Eye (tissue), 1 donor: Measurements from ENCODE around the gene FGF6.
"Not testable (repeated sequence)": the region's sequence is repeated elsewhere in the genome, so short reads cannot be mapped to it uniquely, and the experiment has no call there.

Experiments
- DNase-seq: peaks from one replicate; pipeline ENCODE4 v3.0.0-alpha.2; 2015

FGF6 gene

DNA sequence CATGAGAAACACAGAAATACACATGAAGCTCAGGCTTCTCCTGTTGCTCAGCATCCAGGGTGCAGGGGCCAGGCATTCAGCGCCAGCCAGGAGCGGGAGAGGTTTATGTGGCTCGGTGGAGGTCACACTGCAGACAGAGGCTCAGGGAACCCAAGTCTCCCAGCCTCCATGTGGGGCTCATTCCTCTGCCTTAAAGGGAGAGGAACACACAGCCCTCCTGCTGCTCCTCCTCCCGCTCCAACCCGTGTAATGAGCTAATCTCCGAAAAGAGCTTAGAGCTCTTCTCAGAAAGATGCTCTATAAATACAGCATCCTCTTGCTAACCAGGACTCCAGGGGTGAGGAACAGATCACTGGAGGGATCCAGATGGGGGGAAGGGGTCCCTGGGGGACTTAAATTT lies 28.2 kb downstream of the FGF6 start:
- DNase-seq: no peak

DNA sequence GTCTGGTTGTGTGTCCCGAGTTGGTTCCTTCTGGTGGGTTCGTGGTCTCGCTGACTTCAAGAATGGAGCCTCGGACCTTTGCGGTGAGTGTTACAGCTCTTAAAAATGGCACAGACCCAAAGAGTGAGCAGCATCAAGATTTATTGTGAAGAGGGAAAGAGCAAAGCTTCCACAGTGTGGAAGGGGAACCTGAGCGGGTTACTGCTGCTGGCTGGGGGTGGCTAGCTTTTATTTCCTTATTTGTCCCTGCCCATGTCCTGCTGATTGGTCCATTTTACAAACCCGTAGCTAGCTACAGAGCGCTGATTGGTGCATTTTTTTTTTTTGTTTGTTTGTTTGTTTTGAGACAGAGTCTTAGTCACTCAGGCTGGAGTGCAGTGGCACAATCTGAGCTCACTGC lies 29.3 kb downstream of the FGF6 start:
- DNase-seq: no peak

GRCh38 chr12:4412465-4412864 lies 33.1 kb downstream of the FGF6 start:
- DNase-seq: no peak

DNA sequence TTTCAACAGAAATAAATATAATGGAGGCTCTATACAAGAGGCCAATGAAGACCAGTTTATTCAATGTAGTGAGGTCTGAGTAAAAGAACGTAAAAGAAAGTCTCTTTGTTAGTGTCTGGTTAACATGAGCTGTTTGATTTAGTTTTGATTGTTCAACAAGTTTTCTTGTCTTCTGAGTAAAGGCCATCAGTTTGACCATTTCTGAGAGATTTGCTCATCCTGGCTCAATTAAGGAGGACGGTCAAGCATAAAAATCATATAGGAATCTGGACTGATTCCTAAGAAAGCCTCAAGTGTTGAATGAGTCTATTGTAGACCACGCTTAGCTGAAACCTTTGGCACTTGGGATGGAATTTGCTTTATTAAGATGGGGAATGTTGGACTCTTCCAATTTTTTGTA lies 33.6 kb downstream of the FGF6 start:
- peak; percentile 4 for DNase-seq

GRCh38 chr12:4407136-4407535 lies 38.5 kb downstream of the FGF6 start:
- DNase-seq: no peak

- not testable (repeated sequence) for DNase-seq
Measured at GRCh38 chr12:4404877-4405637, 40.6 kb downstream of the FGF6 start.

DNA sequence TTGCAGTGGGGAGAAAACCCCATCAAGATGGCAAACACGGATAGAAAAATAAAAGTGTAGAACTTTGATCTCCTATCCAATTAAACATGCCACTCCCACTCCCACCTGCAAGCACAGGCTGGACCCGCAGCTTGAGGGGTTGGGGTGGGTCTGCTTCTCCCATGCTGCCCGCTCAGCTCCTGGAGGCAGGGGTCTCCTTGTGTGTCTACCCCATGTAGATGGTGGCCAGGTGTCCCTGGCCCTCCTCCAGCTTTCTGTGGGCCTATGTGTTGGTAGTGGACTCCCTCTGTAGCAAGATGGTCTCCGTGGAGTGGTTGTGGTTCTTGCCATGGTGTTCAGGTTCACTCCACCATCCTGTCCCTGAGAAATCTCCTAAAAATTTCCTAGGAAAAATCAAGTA lies 42.6 kb downstream of the FGF6 start:
- DNase-seq: no peak

- no peak for DNase-seq
Measured at GRCh38 chr12:4401117-4401516, 44.5 kb downstream of the FGF6 start.

GRCh38 chr12:4395818-4396217 lies 49.8 kb downstream of the FGF6 start:
- DNase-seq: no peak

DNA sequence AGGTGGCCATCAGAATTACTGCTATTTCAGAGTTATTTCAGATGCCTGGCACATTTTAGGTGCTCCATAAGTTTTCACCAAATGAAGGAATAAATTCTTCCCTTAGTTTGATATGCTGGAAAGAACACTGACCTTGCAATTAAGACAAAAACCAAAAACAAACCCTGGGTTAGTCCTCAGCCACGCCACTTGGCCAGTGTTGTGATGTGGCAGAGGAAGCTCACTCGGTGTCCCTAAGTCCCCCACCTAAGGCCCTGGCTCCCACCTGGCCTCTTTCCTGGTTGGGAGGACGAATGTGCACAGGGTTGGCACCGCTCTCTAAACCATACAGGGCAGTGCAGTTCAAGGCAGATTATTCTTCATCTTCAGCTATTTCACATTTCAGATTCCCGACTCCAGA lies 52.4 kb downstream of the FGF6 start:
- DNase-seq: no peak

DNA sequence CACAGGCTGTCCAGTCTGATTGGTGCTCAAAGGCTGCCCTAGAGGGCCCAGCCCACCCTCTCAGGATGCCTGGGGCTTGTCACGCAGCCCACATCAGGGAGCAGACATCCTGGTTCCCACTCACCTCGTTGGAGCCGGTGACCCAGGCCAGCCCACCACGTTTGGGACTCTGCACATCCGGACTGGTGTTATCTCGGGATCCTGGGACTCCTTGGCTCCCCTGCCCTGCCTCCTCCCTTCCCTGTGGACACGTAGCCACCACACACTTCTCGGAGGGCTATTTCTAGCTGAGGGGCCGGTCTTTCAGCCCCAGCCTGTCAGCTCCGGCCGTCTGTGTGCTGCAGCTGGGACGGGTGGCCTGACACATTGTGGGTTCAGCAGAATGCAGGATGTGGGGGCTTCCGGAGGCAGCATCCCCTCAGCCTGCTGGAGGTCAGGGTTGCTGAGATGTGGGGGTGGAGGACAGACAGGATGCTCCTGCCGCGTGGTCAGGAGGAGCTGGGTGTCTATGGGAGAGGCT lies 53.3 kb downstream of the FGF6 start:
- no peak for DNase-seq

GRCh38 chr12:4388662-4389061 lies 57.0 kb downstream of the FGF6 start:
- no peak for DNase-seq

DNA sequence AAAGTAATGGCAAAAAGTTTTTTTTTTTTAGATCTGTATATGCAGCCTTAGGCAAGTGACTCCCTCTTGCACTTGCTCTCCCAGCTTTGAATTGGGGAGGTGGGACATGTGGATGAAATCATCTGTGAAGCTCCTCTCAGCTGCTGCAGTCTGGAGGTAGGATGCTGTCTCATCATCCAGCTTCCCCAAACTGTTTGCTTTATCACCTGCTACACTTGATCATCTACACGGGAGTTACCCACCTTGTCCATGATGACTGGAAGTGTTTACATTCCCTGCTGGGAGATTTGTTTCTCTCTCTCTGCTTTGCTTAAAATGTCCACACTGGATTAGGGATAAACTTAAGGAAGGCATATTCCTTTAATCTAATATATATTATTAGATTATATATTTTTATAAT lies 57.6 kb downstream of the FGF6 start:
- no peak for DNase-seq

- DNase-seq: no peak
Measured at GRCh38 chr12:4387607-4388006, 58.0 kb downstream of the FGF6 start.

GRCh38 chr12:4386801-4387200 lies 58.8 kb downstream of the FGF6 start:
- DNase-seq: peak; percentile 24
